K562 (cell line): ENCODE data around the gene LRP1B. TPM values are rescaled to one million over a fixed set of nuclear protein-coding genes. Genes with fewer than 3 reads are reported as not detected.

Experiments used
- ATAC-seq: fragments of 200-7000 bp; cut with Tn5 transposase; 3 replicates; pipeline ENCODE4 v1.9.1; 2020; ENCODE audit warnings: moderate library complexity
- BruUV-seq: library from RNA; stranded (reverse); fragments of 400-500 nt; replicated peaks from 2 replicates; lab custom pipeline; 2021; lab: Mats Ljungman, UMichigan
- CTCF ChIA-PET: fragments of 300-600 bp; formaldehyde crosslinking; extraction: SDS; loops from one replicate; lab custom pipeline; 2021; ENCODE audit warnings: low intra/inter-chr PET ratio; lab: Yijun Ruan, JAX
- POLR2A ChIA-PET: fragments of 300-600, 350-650 bp; sonication (Branson Sonifier 250); formaldehyde crosslinking; extraction: SDS; loops from one replicate; lab custom pipeline; 2021; ENCODE audit warnings: antibody characterized with exemption, inconsistent platforms; lab: Yijun Ruan, JAX
- DNase-seq, 4 experiments: peaks; one replicate each; pipeline versions ENCODE4 v3.0.0 to v3.0.0-alpha.2; 2011 to 2018; ENCODE audit warnings: low spot score in 3 of 4, mixed read lengths in 3 of 4; ENCODE audit errors: extremely low read depth in 1 of 4
- FAIRE-seq: peaks from 2 replicates; lab custom pipeline; 2011; peaks lifted over from hg19 to GRCh38; lab: Jason Lieb, UNC
- H2AFZ ChIP-seq: 2 replicates; pipeline ENCODE4 v1.6.0; 2011; ENCODE audit warnings: low read depth, low read length, control low read depth, inconsistent platforms
- H3K27ac ChIP-seq: fragments of 200-600 bp; 3 replicates; pipeline ENCODE4 v1.8.0; 2011; ENCODE audit warnings: low read depth, mild to moderate bottlenecking, control low read depth, inconsistent platforms, low read length, moderate library complexity, mixed read lengths; ENCODE audit errors: extremely low read depth
- H3K27me3 ChIP-seq, 2 experiments: fragments of 300-600 bp in 1 of 2; 2 replicates in 1 of 2; 3 replicates in 1 of 2; pipeline versions ENCODE4 v1.6.0 to v1.8.0; 2011; ENCODE audit warnings: inconsistent platforms in 2 of 2, low read length in 2 of 2, mild to moderate bottlenecking in 1 of 2, mixed read lengths in 1 of 2, moderate library complexity in 1 of 2; ENCODE audit not compliant: control insufficient read depth in 2 of 2, insufficient read depth in 2 of 2
- H3K36me3 ChIP-seq: fragments of 300-600 bp; 3 replicates; pipeline ENCODE4 v1.8.0; 2011; ENCODE audit warnings: mild to moderate bottlenecking, low read length, inconsistent platforms; ENCODE audit not compliant: control insufficient read depth, insufficient read depth
- H3K4me1 ChIP-seq, 2 experiments: fragments of 200-600 bp in 1 of 2; replicated peaks in 1 of 2; 2 replicates in 1 of 2; 3 replicates in 1 of 2; pipeline versions ENCODE4 v1.5.1 to v1.8.0; 2011; ENCODE audit warnings: inconsistent platforms in 2 of 2, low read length in 2 of 2, mild to moderate bottlenecking in 1 of 2, mixed read lengths in 1 of 2, moderate library complexity in 1 of 2; ENCODE audit not compliant: control insufficient read depth in 2 of 2, insufficient read depth in 2 of 2
- H3K4me2 ChIP-seq: 2 replicates; pipeline ENCODE4 v1.6.1; 2011; ENCODE audit warnings: low read length, control low read depth, inconsistent platforms, mixed read lengths; ENCODE audit not compliant: insufficient read depth
- H3K4me3 ChIP-seq: fragments of 200-600 bp; sonication (generic), shearing (Covaris generic); 2 replicates; pipeline ENCODE4 v1.5.1; 2016; ENCODE audit warnings: control low read depth, inconsistent platforms
- H3K79me2 ChIP-seq: fragments of 200-600 bp; 3 replicates; pipeline ENCODE4 v1.8.0; 2011; ENCODE audit warnings: low read length, inconsistent platforms; ENCODE audit not compliant: control insufficient read depth, insufficient read depth
- H3K9ac ChIP-seq, 2 experiments: 2 replicates each; pipeline versions ENCODE4 v1.6.0 to v1.6.1; 2011; ENCODE audit warnings: low read depth in 2 of 2, low read length in 2 of 2, control low read depth in 1 of 2, inconsistent platforms in 1 of 2, mild to moderate bottlenecking in 1 of 2, mixed read lengths in 1 of 2; ENCODE audit not compliant: insufficient read depth in 1 of 2
- H3K9me1 ChIP-seq: one replicate; pipeline ENCODE4 v1.6.0; 2011; ENCODE audit warnings: inconsistent platforms, mild to moderate bottlenecking, low read length, moderate library complexity; ENCODE audit not compliant: control insufficient read depth, insufficient read depth
- H3K9me3 ChIP-seq: replicated peaks from 2 replicates; pipeline ENCODE4 v1.5.1; 2011; ENCODE audit warnings: low read depth, low read length, inconsistent platforms; ENCODE audit not compliant: control insufficient read depth, insufficient read depth
- H4K20me1 ChIP-seq: replicated peaks from 2 replicates; pipeline ENCODE4 v1.6.1; 2011; ENCODE audit warnings: low read length, inconsistent platforms, mixed read lengths; ENCODE audit not compliant: control insufficient read depth, insufficient read depth
- ARID4B ChIP-seq: sonication (generic); formaldehyde crosslinking; IDR thresholded peaks from 2 replicates; pipeline ENCODE4 v1.8.0; 2022; ENCODE audit warnings: mild to moderate bottlenecking, missing genetic modification reagents
- CEBPG ChIP-seq, 3 experiments: fragments of 200-800 bp in 1 of 3; sonication (Bioruptor generic) in 1 of 3; sonication (generic) in 1 of 3; formaldehyde crosslinking in 1 of 3; IDR thresholded peaks in 2 of 3; conservative IDR thresholded peaks in 1 of 3; 2 replicates each; pipeline versions ENCODE4 v1.6.1 to v1.8.0; 2016 to 2022; ENCODE audit warnings: missing compliant biosample characterization in 2 of 3, missing genetic modification characterization in 2 of 3, mild to moderate bottlenecking in 1 of 3, missing genetic modification reagents in 1 of 3
- E2F6 ChIP-seq, 2 experiments: IDR thresholded peaks; 2 replicates each; pipeline ENCODE4 v1.6.1; 2011; ENCODE audit warnings: borderline replicate concordance in 1 of 2, control low read depth in 1 of 2, low read depth in 1 of 2, low read length in 1 of 2, mild to moderate bottlenecking in 1 of 2, mixed read lengths in 1 of 2, moderate library complexity in 1 of 2; ENCODE audit not compliant: insufficient read depth in 1 of 2, insufficient read length in 1 of 2, poor library complexity in 1 of 2, severe bottlenecking in 1 of 2; ENCODE audit errors: extremely low read depth in 1 of 2
- MYBL2 ChIP-seq, 2 experiments: fragments of 450-650 bp in 1 of 2; sonication (generic) in 1 of 2; formaldehyde crosslinking in 1 of 2; IDR thresholded peaks; 2 replicates each; pipeline versions ENCODE4 v1.6.1 to v1.8.1; 2017 to 2022; ENCODE audit warnings: borderline replicate concordance in 1 of 2, inconsistent platforms in 1 of 2, low read depth in 1 of 2, mild to moderate bottlenecking in 1 of 2, missing genetic modification reagents in 1 of 2, moderate library complexity in 1 of 2
- NEUROD1 ChIP-seq: fragments of 150-350 bp; IDR thresholded peaks from 2 replicates; pipeline ENCODE4 v1.6.1; 2014; ENCODE audit warnings: borderline replicate concordance, low read length, low read depth; ENCODE audit not compliant: partially characterized antibody
- PURB ChIP-seq: sonication (generic); formaldehyde crosslinking; IDR thresholded peaks from 2 replicates; pipeline ENCODE4 v1.9.0; 2021; ENCODE audit warnings: low read depth, mild to moderate bottlenecking, missing genetic modification reagents
- SAFB ChIP-seq: fragments of 200-400 bp; formaldehyde crosslinking; IDR thresholded peaks from 2 replicates; pipeline ENCODE4 v1.6.1; 2017; ENCODE audit warnings: low read depth, low read length, borderline replicate concordance
- SMC3 ChIP-seq: conservative IDR thresholded peaks from 2 replicates; pipeline ENCODE4 v1.6.1; 2011; ENCODE audit warnings: low read depth, low read length, improper control_type of control experiment; ENCODE audit not compliant: insufficient read depth
- TAF7 ChIP-seq: fragments of 450-650 bp; IDR thresholded peaks from 2 replicates; pipeline ENCODE4 v1.6.1; 2016; ENCODE audit warnings: missing genetic modification characterization, missing compliant biosample characterization
- ZFPM2 ChIP-seq: fragments of 250-450 bp; sonication (Bioruptor Pico); IDR thresholded peaks from 2 replicates; pipeline ENCODE4 v1.5.1; 2022; ENCODE audit warnings: mild to moderate bottlenecking
- ZNF511 ChIP-seq: sonication (generic); formaldehyde crosslinking; IDR thresholded peaks from 2 replicates; pipeline ENCODE4 v1.8.0; 2022; ENCODE audit warnings: mild to moderate bottlenecking, missing genetic modification reagents
- ZNF778 ChIP-seq: fragments of 450-650 bp; formaldehyde crosslinking; IDR thresholded peaks from 2 replicates; pipeline ENCODE4 v1.4.0; 2020; ENCODE audit warnings: mild to moderate bottlenecking, moderate library complexity
- WGBS: fragments of 100-300 bp; shearing (Covaris generic); methylation state at CpG from one replicate; pipeline ENCODE4 v1.1.6; 2016; ENCODE audit warnings: low coverage, mixed read lengths; ENCODE audit not compliant: insufficient coverage; ENCODE audit errors: missing lambda C conversion rate; 5-methylcytosine and 5-hydroxymethylcytosine counted together
- in situ Hi-C: fragments of 300-500 bp; cut with MboI; formaldehyde crosslinking; loops from 4 replicates; pipeline ENCODE4 v1.15.0; 2018; ENCODE audit warnings: inconsistent platforms, mixed read lengths
- intact Hi-C: fragments of 100-400 bp; cut with micrococcal nuclease; formaldehyde crosslinking; loops from 2 replicates; pipeline ENCODE4 v1.14.2; 2022
- polyA plus RNA-seq, 8 experiments: library from polyadenylated mRNA; depleted of rRNA in 4 of 8; stranded (reverse) in 5 of 8; unstranded in 3 of 8; fragments of >200 nt; fragmentation: Nextera tagmentation in 2 of 8; fragmentation: Illumina TruSeq in 1 of 8; extraction: Ambion mirVana in 2 of 8; extraction: Trizol in 1 of 8; gene quantifications; 2 replicates each; pipeline versions ENCODE4 v1.2.1 to v1.2.3, GENCODE V29; 2011 to 2014; ENCODE audit warnings: inconsistent platforms in 1 of 8, missing spikeins in 1 of 8
- total RNA-seq, 7 experiments: library from RNA; depleted of rRNA in 6 of 7; stranded (reverse); fragments of >200 nt in 6 of 7; fragmentation: Illumina TruSeq in 2 of 7; extraction: Trizol in 2 of 7; gene quantifications; 2 replicates each; pipeline versions ENCODE4 v1.2.1 to v1.2.3, GENCODE V29; 2011 to 2021; ENCODE audit warnings: low replicate concordance in 1 of 7
- TF ChIP-seq, protein P1 (sequence below): fragments of 250-450 bp; sonication (Bioruptor Pico); IDR thresholded peaks from 2 replicates; pipeline ENCODE4 v1.4.0; 2020

The LRP1B gene
- total and polyA plus RNA-seq, 9 of the 15 experiments (the other 6 are each of a cell fraction or from before 2014, with no cell fraction given), result not detected

DNA sequence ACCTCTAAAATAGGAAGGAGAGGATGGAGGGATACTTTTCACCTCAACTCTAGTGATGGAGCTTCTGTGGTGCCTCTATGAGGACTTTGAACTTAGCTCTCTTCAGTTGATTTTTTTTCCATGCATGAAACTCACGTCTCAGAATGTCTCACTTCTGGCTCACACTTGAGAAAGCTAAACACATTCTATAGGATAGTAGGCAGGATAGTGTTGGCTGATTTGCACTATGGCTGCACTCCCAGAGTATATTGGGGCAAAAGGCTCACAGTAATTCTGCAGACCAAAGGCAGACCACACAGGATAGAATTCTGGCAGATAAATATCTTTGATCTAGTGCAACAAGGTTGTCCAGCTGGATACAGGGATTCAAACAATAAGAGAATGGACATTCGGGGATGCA, 1093.5 kb downstream of the LRP1B start:
- no peaks in the 10 kb centered on the region for H3K4me1 ChIP-seq
- H3K4me3 ChIP-seq, result no peak overlapping the region
- no TSS peak for BruUV-seq
- no peak overlapping the region for H2AFZ ChIP-seq
- H3K79me2 ChIP-seq, result no peaks in the 10 kb centered on the region
- DNase-seq (no peak), ATAC-seq (no peak), FAIRE-seq (no peak)
- H3K4me2 ChIP-seq, result no peak overlapping the region
- POLR2A ChIA-PET, result no interaction called here
- intact Hi-C loops, result no loop called here
- no peaks in the 10 kb centered on the region for H3K36me3 ChIP-seq
- no peaks in the 10 kb centered on the region for H4K20me1 ChIP-seq
- H3K9ac ChIP-seq, result no peak overlapping the region
- no peaks in the 10 kb centered on the region for H3K9me1 ChIP-seq
- CTCF ChIA-PET, result no interaction called here
- in situ Hi-C loops, result no loop called here
- WGBS, result 0% methylated on average over 2 of the region's 2 CpGs
- no peaks in the 10 kb centered on the region for H3K9me3 ChIP-seq
- H3K27me3 ChIP-seq, result no peaks in the 10 kb centered on the region
- H3K27ac ChIP-seq, result no peak overlapping the region
- TF ChIP-seq ARID4B (no peak), TAF7 (tag) (no peak), ZFPM2 (CRISPR knock-in tag) (no peak), ZNF778 (CRISPR knock-in tag) (no peak), MYBL2 (IDR thresholded peaks at IDR 0.05; ENCODE audit: low read depth) (no peak), MYBL2 (CRISPR knock-in tag; IDR thresholded peaks at IDR 0.05; ENCODE audit: borderline replicate concordance) (no peak), ZNF511 (CRISPR knock-in tag) (no peak), NEUROD1 (no peak), E2F6 (IDR thresholded peaks at IDR 0.05; ENCODE audit: borderline replicate concordance in 1 of 2, extremely low read depth in 1 of 2, insufficient read depth in 1 of 2, insufficient read length in 1 of 2, low read depth in 1 of 2, low read length in 1 of 2, poor library complexity in 1 of 2, severe bottlenecking in 1 of 2) (no peak), SAFB (no peak), PURB (CRISPR knock-in tag) (no peak), CEBPG (CRISPR knock-in tag; IDR thresholded peaks at IDR 0.05) (no peak), CEBPG (tag; conservative IDR thresholded peaks at IDR 0.05 in 1 of 2, IDR thresholded peaks at IDR 0.05 in 1 of 2) (no peak), SMC3 (no peak)
- TF ChIP-seq, protein P1, sequence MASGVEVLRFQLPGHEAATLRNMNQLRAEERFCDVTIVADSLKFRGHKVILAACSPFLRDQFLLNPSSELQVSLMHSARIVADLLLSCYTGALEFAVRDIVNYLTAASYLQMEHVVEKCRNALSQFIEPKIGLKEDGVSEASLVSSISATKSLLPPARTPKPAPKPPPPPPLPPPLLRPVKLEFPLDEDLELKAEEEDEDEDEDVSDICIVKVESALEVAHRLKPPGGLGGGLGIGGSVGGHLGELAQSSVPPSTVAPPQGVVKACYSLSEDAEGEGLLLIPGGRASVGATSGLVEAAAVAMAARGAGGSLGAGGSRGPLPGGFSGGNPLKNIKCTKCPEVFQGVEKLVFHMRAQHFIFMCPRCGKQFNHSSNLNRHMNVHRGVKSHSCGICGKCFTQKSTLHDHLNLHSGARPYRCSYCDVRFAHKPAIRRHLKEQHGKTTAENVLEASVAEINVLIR (CRISPR knock-in tag), result no peak
